ENCODE data around the gene LCORL. TPM values are rescaled to one million over a fixed set of nuclear protein-coding genes. Genes with fewer than 3 reads are reported as not detected.

The LCORL gene
- total RNA-seq, 1 donor from 2014 or later: 1.4 TPM

GRCh38 chr4:17884063-17884462 lies 137.5 kb downstream of the LCORL start:
- Histone ChIP-seq H3K4me1 (no peaks in the 10 kb centered on the region), H3K4me3 (no peak overlapping the region), H3K27me3 (no peaks in the 10 kb centered on the region), H3K36me3 (peaks cover 0 to 8% of the 10 kb centered on the region in 2 donors), H3K27ac (no peak overlapping the region), H3K9me3 (no peaks in the 10 kb centered on the region)
- TF ChIP-seq, protein P1, sequence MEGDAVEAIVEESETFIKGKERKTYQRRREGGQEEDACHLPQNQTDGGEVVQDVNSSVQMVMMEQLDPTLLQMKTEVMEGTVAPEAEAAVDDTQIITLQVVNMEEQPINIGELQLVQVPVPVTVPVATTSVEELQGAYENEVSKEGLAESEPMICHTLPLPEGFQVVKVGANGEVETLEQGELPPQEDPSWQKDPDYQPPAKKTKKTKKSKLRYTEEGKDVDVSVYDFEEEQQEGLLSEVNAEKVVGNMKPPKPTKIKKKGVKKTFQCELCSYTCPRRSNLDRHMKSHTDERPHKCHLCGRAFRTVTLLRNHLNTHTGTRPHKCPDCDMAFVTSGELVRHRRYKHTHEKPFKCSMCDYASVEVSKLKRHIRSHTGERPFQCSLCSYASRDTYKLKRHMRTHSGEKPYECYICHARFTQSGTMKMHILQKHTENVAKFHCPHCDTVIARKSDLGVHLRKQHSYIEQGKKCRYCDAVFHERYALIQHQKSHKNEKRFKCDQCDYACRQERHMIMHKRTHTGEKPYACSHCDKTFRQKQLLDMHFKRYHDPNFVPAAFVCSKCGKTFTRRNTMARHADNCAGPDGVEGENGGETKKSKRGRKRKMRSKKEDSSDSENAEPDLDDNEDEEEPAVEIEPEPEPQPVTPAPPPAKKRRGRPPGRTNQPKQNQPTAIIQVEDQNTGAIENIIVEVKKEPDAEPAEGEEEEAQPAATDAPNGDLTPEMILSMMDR (IDR thresholded peaks at IDR 0.05): no peak
- DNase-seq (ENCODE audit: low spot score in 2 of 2): no peak
- intact Hi-C loops (cut with DNase I): no loop called here

- H3K36me3 ChIP-seq: no peaks in the 10 kb centered on the region
- H3K4me1 ChIP-seq: no peaks in the 10 kb centered on the region
- no peak overlapping the region for H3K27ac ChIP-seq
- TF ChIP-seq, protein P1 (IDR thresholded peaks at IDR 0.05): no peak
- no peak overlapping the region for H3K4me3 ChIP-seq
- no peak for DNase-seq (ENCODE audit: low spot score in 2 of 2)
- peaks cover 4 to 19% of the 10 kb centered on the region in 2 donors for H3K9me3 ChIP-seq
- intact Hi-C loops (cut with DNase I): no loop called here
- no peaks in the 10 kb centered on the region for H3K27me3 ChIP-seq
Observed at GRCh38 chr4:17877661-17878060, 143.9 kb downstream of the LCORL start.

GRCh38 chr4:17876943-17877342 lies 144.6 kb downstream of the LCORL start:
- Histone ChIP-seq H3K4me1 (no peaks in the 10 kb centered on the region), H3K27ac (no peak overlapping the region)

GRCh38 chr4:17875402-17876070 lies 146.0 kb downstream of the LCORL start:
- Histone ChIP-seq H3K9me3 (peaks cover 4 to 19% of the 10 kb centered on the region in 2 donors), H3K36me3 (no peaks in the 10 kb centered on the region), H3K27ac (no peak overlapping the region), H3K4me1 (no peaks in the 10 kb centered on the region), H3K4me3 (no peak overlapping the region), H3K27me3 (no peaks in the 10 kb centered on the region)
- TF ChIP-seq, protein P1 (IDR thresholded peaks at IDR 0.05): no peak
- intact Hi-C loops (cut with DNase I): no loop called here
- no peak for DNase-seq (ENCODE audit: low spot score in 2 of 2)

More at GRCh38 chr4:17876943-17877342, 144.6 kb downstream of the LCORL start:
- Histone ChIP-seq H3K4me3 (no peak overlapping the region), H3K36me3 (no peaks in the 10 kb centered on the region), H3K27me3 (no peaks in the 10 kb centered on the region), H3K9me3 (peaks cover 4 to 19% of the 10 kb centered on the region in 2 donors)
- TF ChIP-seq, protein P1 (IDR thresholded peaks at IDR 0.05): no peak
- DNase-seq (ENCODE audit: low spot score in 2 of 2): no peak
- intact Hi-C loops (cut with DNase I): no loop called here

DNA sequence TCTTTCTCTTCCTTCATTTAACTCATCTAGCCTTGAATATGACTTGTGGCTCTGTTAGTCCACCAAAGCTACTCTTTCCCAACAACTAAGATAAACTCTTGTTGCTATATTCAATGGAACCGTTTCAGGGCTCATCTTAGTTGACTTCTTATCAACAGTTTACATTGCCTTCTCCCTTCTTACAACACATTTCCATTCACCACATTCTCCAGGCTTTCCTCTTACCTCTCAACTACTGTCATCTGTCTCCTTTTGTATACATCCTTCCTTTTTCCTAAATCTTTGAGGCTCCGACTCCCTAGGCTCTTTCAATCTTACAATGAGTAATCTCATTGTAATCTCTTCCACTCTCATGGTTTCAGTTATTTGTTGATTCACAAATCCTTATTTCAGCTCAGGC lies 152.2 kb downstream of the LCORL start:
- TF ChIP-seq, protein P1 (IDR thresholded peaks at IDR 0.05): no peak
- intact Hi-C loops (cut with DNase I): no loop called here

More for the DNA sequence above, 152.2 kb downstream of the LCORL start:
- no peak for DNase-seq (ENCODE audit: low spot score in 2 of 2)
- Histone ChIP-seq H3K4me1 (no peaks in the 10 kb centered on the region), H3K4me3 (no peak overlapping the region), H3K27ac (no peak overlapping the region), H3K36me3 (no peaks in the 10 kb centered on the region), H3K9me3 (no peaks in the 10 kb centered on the region), H3K27me3 (no peaks in the 10 kb centered on the region)
